HUES48 (cell line): ENCODE measurements around the gene PDHB.

Experiments
- H3K27ac ChIP-seq: one replicate; pipeline ENCODE4 v1.7.0; 2013; ENCODE audit warnings: low read depth, low read length, inconsistent platforms
- H3K27me3 ChIP-seq: 2 replicates; pipeline ENCODE4 v1.6.1; 2013; ENCODE audit warnings: mild to moderate bottlenecking, low read length; ENCODE audit not compliant: control insufficient read depth, insufficient read depth
- H3K36me3 ChIP-seq: 2 replicates; pipeline ENCODE4 v1.6.1; 2013; ENCODE audit warnings: low read length; ENCODE audit not compliant: control insufficient read depth, insufficient read depth
- H3K4me1 ChIP-seq: 2 replicates; pipeline ENCODE4 v1.6.1; 2013; ENCODE audit warnings: mild to moderate bottlenecking, low read length; ENCODE audit not compliant: control insufficient read depth, insufficient read depth
- H3K4me3 ChIP-seq: 2 replicates; pipeline ENCODE4 v1.5.1; 2013; ENCODE audit warnings: mild to moderate bottlenecking, low read depth, low read length
- H3K9ac ChIP-seq: 2 replicates; pipeline ENCODE4 v1.6.1; 2013; ENCODE audit warnings: mild to moderate bottlenecking, low read depth, low read length, moderate library complexity
- H3K9me3 ChIP-seq: 2 replicates; pipeline ENCODE4 v1.6.1; 2013; ENCODE audit warnings: low read length; ENCODE audit not compliant: control insufficient read depth, insufficient read depth

Gene PDHB

DNA sequence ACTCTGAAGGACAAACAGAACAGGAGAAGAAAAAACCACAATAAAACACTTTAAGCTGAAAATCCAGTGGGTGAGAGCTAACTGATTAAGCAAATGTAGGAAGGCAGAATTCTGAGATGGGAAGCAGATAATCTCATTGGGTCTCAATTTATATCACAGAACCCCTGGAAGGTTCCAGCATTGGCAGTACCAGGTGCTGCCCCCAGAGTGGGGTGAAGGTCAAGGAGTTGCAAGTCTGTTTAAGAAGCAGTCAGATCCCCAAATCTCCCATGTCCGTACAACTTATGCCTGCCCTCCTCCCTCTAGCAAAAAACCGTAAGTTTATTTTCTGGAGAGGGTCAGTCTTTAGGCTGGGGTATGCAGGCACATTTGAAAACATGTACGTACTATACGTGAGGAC lies 55.9 kb downstream of the PDHB start:
- Histone ChIP-seq H3K4me3 (no peak overlapping the region), H3K36me3 (no peaks in the 10 kb centered on the region), H3K27ac (no peak overlapping the region), H3K4me1 (no peaks in the 10 kb centered on the region), H3K27me3 (no peaks in the 10 kb centered on the region), H3K9me3 (no peaks in the 10 kb centered on the region), H3K9ac (no peak overlapping the region)
